ENCODE data around the gene IGSF21. TPM values are rescaled to one million over a fixed set of nuclear protein-coding genes. Genes with fewer than 3 reads are reported as not detected.

Gene IGSF21
- polyA plus RNA-seq, 12 donors = 0.09 to 0.70 (median 0.38) TPM; not detected in 3

- DNase-seq = no peak
Observed at GRCh38 chr1:18257778-18258177, 150.2 kb downstream of the IGSF21 start.

- no peak for DNase-seq
Observed at GRCh38 chr1:18261891-18262290, 154.3 kb downstream of the IGSF21 start.

- no peak for DNase-seq
Observed at GRCh38 chr1:18262726-18263125, 155.1 kb downstream of the IGSF21 start.

GRCh38 chr1:18263547-18264120 is 156.0 kb downstream of the IGSF21 start:
- no peak for DNase-seq

DNA sequence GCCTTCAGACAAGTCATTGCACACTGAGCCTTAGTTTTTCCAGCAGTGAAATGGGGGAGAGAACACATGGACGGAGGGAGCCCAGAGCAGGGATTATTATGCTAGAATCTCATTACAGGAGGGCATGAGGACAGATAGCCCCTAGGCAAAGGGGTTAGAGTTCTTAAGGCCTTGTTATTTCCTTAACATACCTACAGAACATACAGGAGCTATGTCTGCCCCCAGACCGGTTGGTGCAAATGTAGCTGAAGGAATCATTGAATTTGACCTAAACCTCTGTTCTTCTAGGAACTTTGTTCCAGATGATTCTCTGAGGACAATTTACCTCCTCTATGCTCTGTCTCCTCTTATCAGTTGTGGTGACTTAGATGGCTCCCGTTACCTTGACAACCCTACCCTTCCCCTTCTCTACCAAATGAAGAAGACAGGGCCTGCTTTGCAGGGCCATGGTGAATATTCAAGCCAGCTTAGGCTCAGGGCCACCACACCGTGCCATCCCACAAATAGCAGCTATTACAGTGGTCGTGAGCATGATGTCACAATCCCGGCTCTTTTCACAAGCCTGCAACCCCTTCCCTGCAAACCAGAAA is 156.9 kb downstream of the IGSF21 start:
- no peak for DNase-seq

DNA sequence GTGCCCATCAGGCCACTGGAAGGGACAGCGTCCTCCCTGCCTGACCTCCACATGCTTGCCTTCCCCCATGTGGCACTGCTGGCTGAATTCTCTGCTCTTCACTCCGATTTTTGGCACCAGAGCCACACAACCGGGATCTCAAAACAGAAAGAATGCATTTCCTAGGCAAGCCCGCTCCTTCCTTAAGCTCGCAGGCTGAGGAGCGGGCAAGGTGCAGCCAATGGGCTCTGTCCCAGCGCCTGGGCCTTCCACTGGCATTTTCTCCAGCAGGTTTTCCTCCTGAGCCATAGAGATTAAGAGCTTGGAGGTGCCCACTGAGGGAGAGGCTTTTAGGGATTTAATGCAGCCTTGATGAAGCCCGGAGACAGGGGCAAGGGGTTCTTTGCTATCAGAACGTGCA is 158.0 kb downstream of the IGSF21 start:
- no peak for DNase-seq

DNA sequence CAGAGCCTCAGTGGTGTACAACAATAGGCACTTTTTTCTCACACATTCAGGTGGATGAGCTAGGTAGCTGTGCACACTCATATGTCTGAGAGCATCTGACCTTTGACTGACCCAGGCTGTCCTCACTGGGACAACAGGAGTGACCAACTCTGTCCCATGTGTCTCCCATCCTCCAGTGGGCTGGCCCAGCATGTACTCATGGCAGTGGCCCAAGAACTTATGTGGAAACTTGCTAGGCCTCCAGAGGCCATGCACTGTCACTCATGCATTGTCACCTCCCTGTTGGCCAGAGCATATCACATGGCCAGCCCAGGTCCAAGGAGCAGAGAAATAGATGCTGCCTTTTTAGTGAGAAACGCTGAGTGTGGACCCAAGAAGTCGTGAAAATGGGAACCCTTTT is 158.8 kb downstream of the IGSF21 start:
- no peak for DNase-seq

- DNase-seq = no peak
Observed at GRCh38 chr1:18271336-18271735, 163.7 kb downstream of the IGSF21 start.

GRCh38 chr1:18278946-18279345 is 171.3 kb downstream of the IGSF21 start:
- no peak for DNase-seq

GRCh38 chr1:18279351-18280074 is 171.9 kb downstream of the IGSF21 start:
- DNase-seq = no peak

- DNase-seq = no peak
Observed at GRCh38 chr1:18280956-18281355, 173.4 kb downstream of the IGSF21 start.

DNA sequence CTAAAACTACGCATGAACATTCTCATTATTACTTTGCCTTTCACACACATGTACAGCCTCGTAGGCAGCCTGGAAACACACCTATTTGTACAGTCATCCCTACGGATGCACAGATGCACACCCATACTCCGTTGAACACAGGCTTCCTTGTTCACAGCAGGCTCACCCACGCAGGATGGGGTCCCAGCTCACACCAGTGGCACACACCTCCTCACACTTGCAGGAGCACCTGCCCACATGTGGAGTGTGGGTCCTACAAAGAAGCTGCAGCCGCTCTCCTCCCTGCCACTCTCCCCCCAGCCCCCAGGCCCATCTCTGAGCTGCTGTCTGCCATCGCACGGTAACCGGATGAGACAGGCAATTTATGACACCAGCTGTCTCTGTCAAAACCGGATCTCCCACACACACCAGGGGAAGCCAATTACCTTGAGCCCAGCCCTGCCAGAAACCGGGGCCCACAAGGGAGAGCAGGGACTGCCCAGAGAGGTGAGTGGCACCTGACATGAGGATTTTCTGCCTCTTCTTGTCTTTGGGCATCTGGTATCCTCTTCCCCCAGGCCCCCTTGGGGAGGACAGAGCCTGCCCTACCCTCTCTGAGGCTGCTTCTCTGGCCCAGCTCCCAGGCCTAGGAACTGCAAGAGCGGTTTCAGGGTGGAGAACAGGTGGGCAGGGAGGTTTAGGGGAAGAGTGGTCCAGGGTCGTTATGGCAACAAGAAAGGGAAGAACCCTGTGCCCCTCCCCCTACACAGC is 175.4 kb downstream of the IGSF21 start:
- DNase-seq = no peak

GRCh38 chr1:18283601-18284385 is 176.2 kb downstream of the IGSF21 start:
- no peak for DNase-seq

DNA sequence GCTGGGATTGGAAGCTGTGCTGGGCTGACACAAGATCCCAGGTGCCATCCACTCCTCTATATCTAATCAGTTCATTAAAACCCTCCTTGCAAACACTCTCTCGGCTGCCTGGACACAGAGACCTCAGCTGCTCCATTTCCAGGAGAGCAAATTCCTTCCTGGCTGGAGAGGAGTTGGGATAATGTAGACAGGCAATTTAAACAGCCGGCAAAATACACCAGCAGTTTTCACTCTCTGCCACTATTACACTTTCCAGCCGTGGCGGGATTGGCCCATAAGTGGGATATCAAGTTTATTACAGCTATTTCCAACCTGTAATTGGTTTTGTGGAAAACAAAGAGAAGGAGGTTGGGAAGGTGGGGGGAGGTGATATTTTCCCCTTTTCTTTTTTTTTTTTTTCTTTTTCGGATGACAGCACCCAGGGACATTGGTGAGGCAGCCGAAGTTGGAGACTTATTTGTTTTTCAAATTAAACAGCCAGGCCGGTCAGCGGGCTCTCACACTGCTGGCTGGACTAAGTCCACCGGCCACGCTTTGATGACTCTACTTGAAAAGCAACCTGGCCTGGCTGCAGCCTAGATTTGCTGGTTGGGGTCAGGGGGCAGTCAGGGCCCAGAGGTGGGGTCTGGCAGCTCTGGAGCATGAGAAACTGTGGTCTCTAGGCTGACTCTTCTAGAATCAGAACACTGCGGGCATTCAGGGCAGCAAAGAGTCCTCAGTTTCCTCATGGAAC is 177.4 kb downstream of the IGSF21 start:
- no peak for DNase-seq

DNA sequence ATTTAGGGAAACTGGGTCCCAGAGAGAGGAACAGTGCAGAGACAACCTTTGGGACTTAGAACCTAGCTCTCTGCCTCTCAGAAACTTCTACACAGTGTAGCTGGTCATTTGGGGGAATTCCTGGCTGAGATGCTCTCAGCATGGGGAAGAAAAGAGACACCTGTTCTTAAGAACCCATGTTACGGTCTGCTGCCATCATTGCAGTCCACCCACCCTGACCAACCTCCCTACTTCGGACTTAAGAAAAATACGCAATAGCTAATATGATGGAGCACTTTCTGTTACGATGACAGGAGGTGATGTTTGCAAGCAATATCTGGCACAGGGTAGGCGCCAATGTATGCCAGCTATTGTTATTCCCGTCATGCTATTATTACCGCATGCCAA is 177.9 kb downstream of the IGSF21 start:
- no peak for DNase-seq

- no peak for DNase-seq
Observed at GRCh38 chr1:18288722-18289121, 181.1 kb downstream of the IGSF21 start.

- DNase-seq = no peak
Observed at GRCh38 chr1:18289597-18289996, 182.0 kb downstream of the IGSF21 start.

GRCh38 chr1:18290740-18291412 is 183.3 kb downstream of the IGSF21 start:
- DNase-seq = no peak

DNA sequence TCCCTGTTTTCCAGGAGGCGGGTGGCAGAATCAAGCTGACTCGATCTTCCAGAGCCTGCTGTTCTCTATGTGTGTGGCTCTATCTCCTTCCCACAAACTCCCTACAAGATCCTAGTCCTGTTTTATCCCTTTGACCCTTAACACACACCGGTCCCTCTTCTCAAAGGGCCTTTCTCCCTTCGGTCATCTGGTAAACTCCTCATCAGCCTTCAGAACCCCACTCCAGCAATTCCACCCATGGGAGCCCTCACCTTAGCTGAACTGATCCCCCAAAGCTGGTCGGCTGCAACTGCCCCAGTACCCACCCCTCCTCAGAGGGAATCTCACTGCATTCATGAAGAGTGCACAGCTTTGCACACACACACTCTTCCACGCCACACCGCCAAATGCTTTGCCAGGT is 184.9 kb downstream of the IGSF21 start:
- no peak for DNase-seq

- no peak for DNase-seq
Observed at GRCh38 chr1:18293291-18293690, 185.7 kb downstream of the IGSF21 start.
